Activated naive CD4-positive, alpha-beta T cell treated with anti-CD3 and anti-CD28 coated beads for 36 hours (primary cell): ENCODE data around the gene MALL. TPM values are rescaled to one million over a fixed set of nuclear protein-coding genes. Genes with fewer than 3 reads are reported as not detected.
"Not testable (repeated sequence)": the region's sequence is repeated elsewhere in the genome, so short reads cannot be mapped to it uniquely, and the experiment has no call there.

ENCODE experiments used
- CTCF ChIA-PET: fragments of 350-600 bp; sonication (Branson Sonifier 250); formaldehyde crosslinking; loops from one replicate; lab custom pipeline; 2021; ENCODE audit warnings: antibody characterized with exemption; lab: Charles Lee
- DNase-seq: peaks from one replicate; pipeline ENCODE4 v3.0.0-alpha.2; 2020
- H3K27ac Mint-ChIP-seq: one replicate; pipeline ENCODE4 v1.8.0; 2021; ENCODE audit warnings: mild to moderate bottlenecking, mixed read lengths
- H3K27me3 Mint-ChIP-seq: one replicate; pipeline ENCODE4 v1.8.0; 2021; ENCODE audit warnings: low read depth, mixed read lengths
- H3K36me3 Mint-ChIP-seq: one replicate; pipeline ENCODE4 v1.8.0; 2021; ENCODE audit warnings: low read depth, mixed read lengths
- H3K4me1 Mint-ChIP-seq: one replicate; pipeline ENCODE4 v1.8.0; 2021; ENCODE audit warnings: low read depth, mixed read lengths
- H3K4me3 Mint-ChIP-seq: one replicate; pipeline ENCODE4 v1.8.0; 2021; ENCODE audit warnings: mild to moderate bottlenecking, moderate library complexity, mixed read lengths
- H3K9me3 Mint-ChIP-seq: one replicate; pipeline ENCODE4 v1.8.0; 2021; ENCODE audit warnings: mixed read lengths
- intact Hi-C: fragments of 100-400 bp; cut with micrococcal nuclease; formaldehyde crosslinking; loops from one replicate; pipeline ENCODE4 v1.15.1; 2023
- total RNA-seq, 2 experiments: library from RNA; stranded (reverse); gene quantifications; one replicate each; pipeline ENCODE4 v1.2.3, GENCODE V29; 2021

MALL gene
- total RNA-seq, result under 1 TPM; 0.17 to 0.38 TPM

GRCh38 chr2:110115291-110116032 lies at the start of gene MALL:
MALL (minus strand) TSS chr2:110115822; CDS start chr2:110115792, 30 bp downstream.
- no peaks in the 10 kb centered on the region for H3K36me3 Mint-ChIP-seq
- CTCF ChIA-PET, result interaction anchor here (0.7 to 1.3 kb wide), 5 partner anchors 16 to 1822 kb away, joined by 3 to 4 read pairs (median 3); no protein-coding TSS in a partner anchor
- no peak for DNase-seq
- peaks cover 2% of the 10 kb centered on the region for H3K4me1 Mint-ChIP-seq
- no peaks in the 10 kb centered on the region for H3K9me3 Mint-ChIP-seq
- H3K27me3 Mint-ChIP-seq, result peaks cover 73% of the 10 kb centered on the region
- no peak within 1 kb of the TSS for H3K4me3 Mint-ChIP-seq
- intact Hi-C loops, result no loop called here
- H3K27ac Mint-ChIP-seq, result no peak within 1 kb of the TSS

GRCh38 chr2:110157153-110157793 lies 41.7 kb upstream of the MALL start:
- H3K4me3 Mint-ChIP-seq, result no peak overlapping the region
- peaks cover 2% of the 10 kb centered on the region for H3K27me3 Mint-ChIP-seq
- peaks cover 15% of the 10 kb centered on the region for H3K36me3 Mint-ChIP-seq
- DNase-seq, result peak; percentile 59
- peaks cover 30% of the 10 kb centered on the region for H3K9me3 Mint-ChIP-seq
- peaks cover 36% of the 10 kb centered on the region for H3K4me1 Mint-ChIP-seq
- intact Hi-C loops, result loop anchor here (5.0 kb wide), 1 partner anchor 35 kb away; no protein-coding TSS in a partner anchor
- H3K27ac Mint-ChIP-seq, result no peak overlapping the region
- CTCF ChIA-PET, result interaction anchor here (0.7 to 2.5 kb wide), 12 partner anchors 9 to 51 kb away, joined by 3 to 15 read pairs (median 4); no protein-coding TSS in a partner anchor

- intact Hi-C loops, result loop anchor here (5.0 kb wide), 1 partner anchor 33 kb away; no protein-coding TSS in a partner anchor
- H3K27ac Mint-ChIP-seq, H3K4me3 Mint-ChIP-seq, H3K27me3 Mint-ChIP-seq, DNase-seq, CTCF ChIA-PET: not testable (repeated sequence)
- Mint-ChIP-seq H3K36me3 (peaks cover 15% of the 10 kb centered on the region), H3K9me3 (peaks cover 30% of the 10 kb centered on the region), H3K4me1 (peaks cover 40% of the 10 kb centered on the region)
These were observed 39.2 kb upstream of the MALL start for GRCh38 chr2:110154828-110155227.

- intact Hi-C loops, H3K4me3 Mint-ChIP-seq, H3K27ac Mint-ChIP-seq, DNase-seq, H3K27me3 Mint-ChIP-seq, CTCF ChIA-PET: not testable (repeated sequence)
- Mint-ChIP-seq H3K36me3 (peaks cover 15% of the 10 kb centered on the region), H3K4me1 (peaks cover 47% of the 10 kb centered on the region), H3K9me3 (peaks cover 30% of the 10 kb centered on the region)
These were observed 38.6 kb upstream of the MALL start for GRCh38 chr2:110154188-110154587.

- Mint-ChIP-seq H3K9me3 (peaks cover 31% of the 10 kb centered on the region), H3K4me3 (no peak overlapping the region), H3K4me1 (peaks cover 51% of the 10 kb centered on the region), H3K27ac (no peak overlapping the region), H3K36me3 (peaks cover 15% of the 10 kb centered on the region), H3K27me3 (peaks cover 2% of the 10 kb centered on the region)
- no peak for DNase-seq
- intact Hi-C loops, result no loop called here
- CTCF ChIA-PET, result no interaction called here
These were observed 37.8 kb upstream of the MALL start for GRCh38 chr2:110153416-110153815.

GRCh38 chr2:110152943-110153342 lies 37.3 kb upstream of the MALL start:
- Mint-ChIP-seq H3K27me3 (peaks cover 2% of the 10 kb centered on the region), H3K4me3 (no peak overlapping the region), H3K4me1 (peaks cover 51% of the 10 kb centered on the region), H3K9me3 (peaks cover 34% of the 10 kb centered on the region), H3K27ac (no peak overlapping the region), H3K36me3 (peaks cover 15% of the 10 kb centered on the region)
- CTCF ChIA-PET, result no interaction called here
- DNase-seq, result no peak
- intact Hi-C loops, result no loop called here

- Mint-ChIP-seq H3K9me3 (peaks cover 20% of the 10 kb centered on the region), H3K36me3 (peaks cover 10% of the 10 kb centered on the region), H3K27ac (peak overlapping the region; percentile 70), H3K27me3 (peaks cover 1% of the 10 kb centered on the region), H3K4me3 (no peak overlapping the region), H3K4me1 (peaks cover 52% of the 10 kb centered on the region)
- CTCF ChIA-PET, result interaction anchor here (0.7 to 1.5 kb wide), 3 partner anchors 9 to 31 kb away, joined by 3 read pairs; no protein-coding TSS in a partner anchor
- no peak for DNase-seq
- intact Hi-C loops, result loop anchor here (1.0 kb wide), 1 partner anchor 15 kb away; no protein-coding TSS in a partner anchor
These were observed 34.0 kb upstream of the MALL start for GRCh38 chr2:110149330-110150220.

GRCh38 chr2:110146945-110147332 lies 31.3 kb upstream of the MALL start:
- no peaks in the 10 kb centered on the region for H3K36me3 Mint-ChIP-seq
- no peak overlapping the region for H3K4me3 Mint-ChIP-seq
- no peak for DNase-seq
- H3K4me1 Mint-ChIP-seq, result peaks cover 33% of the 10 kb centered on the region
- no peak overlapping the region for H3K27ac Mint-ChIP-seq
- H3K9me3 Mint-ChIP-seq, result peaks cover 4% of the 10 kb centered on the region
- peaks cover 1% of the 10 kb centered on the region for H3K27me3 Mint-ChIP-seq
- CTCF ChIA-PET, result no interaction called here
- intact Hi-C loops, result loop anchor here (2.0 kb wide), 1 partner anchor 40 kb away; no protein-coding TSS in a partner anchor

GRCh38 chr2:110146183-110146944 lies 30.7 kb upstream of the MALL start:
- peaks cover 33% of the 10 kb centered on the region for H3K4me1 Mint-ChIP-seq
- no peaks in the 10 kb centered on the region for H3K36me3 Mint-ChIP-seq
- H3K27me3 Mint-ChIP-seq, result peaks cover 1% of the 10 kb centered on the region
- H3K27ac Mint-ChIP-seq, result peak overlapping the region; percentile 26
- CTCF ChIA-PET, result interaction anchor here (0.6 to 1.1 kb wide), 3 partner anchors 11 to 529 kb away, joined by 3 to 4 read pairs (median 3); no protein-coding TSS in a partner anchor
- H3K9me3 Mint-ChIP-seq, result peaks cover 4% of the 10 kb centered on the region
- no peak overlapping the region for H3K4me3 Mint-ChIP-seq
- intact Hi-C loops, result loop anchor here (2.0 kb wide), 1 partner anchor 40 kb away; no protein-coding TSS in a partner anchor
- no peak for DNase-seq

- Mint-ChIP-seq H3K4me1 (peaks cover 21% of the 10 kb centered on the region), H3K4me3 (no peak overlapping the region), H3K27ac (no peak overlapping the region), H3K27me3 (peaks cover 1% of the 10 kb centered on the region), H3K36me3 (no peaks in the 10 kb centered on the region), H3K9me3 (peaks cover 4% of the 10 kb centered on the region)
- CTCF ChIA-PET, result interaction anchor here (1.2 kb wide), 1 partner anchor 13 kb away, joined by 4 read pairs; no protein-coding TSS in a partner anchor
- intact Hi-C loops, result no loop called here
- no peak for DNase-seq
These were observed 28.4 kb upstream of the MALL start for GRCh38 chr2:110143982-110144381.

GRCh38 chr2:110140401-110140800 lies 24.8 kb upstream of the MALL start:
- intact Hi-C loops, result no loop called here
- no peak for DNase-seq
- CTCF ChIA-PET, result interaction anchor here (0.7 to 1.4 kb wide), 2 partner anchors 10 to 18 kb away, joined by 3 read pairs; no protein-coding TSS in a partner anchor
- peaks cover 4% of the 10 kb centered on the region for H3K4me1 Mint-ChIP-seq
- H3K9me3 Mint-ChIP-seq, result peaks cover 4% of the 10 kb centered on the region
- H3K36me3 Mint-ChIP-seq, result no peaks in the 10 kb centered on the region
- H3K4me3 Mint-ChIP-seq, result no peak overlapping the region
- H3K27ac Mint-ChIP-seq, result no peak overlapping the region
- peaks cover 3% of the 10 kb centered on the region for H3K27me3 Mint-ChIP-seq
